Measurements from ENCODE around the gene NEUROG1. TPM values are rescaled to one million over a fixed set of nuclear protein-coding genes. Genes with fewer than 3 reads are reported as not detected.

Gene NEUROG1
- total and polyA plus RNA-seq, 2 of the 13 experiments (the other 11 are each of a cell fraction or from before 2014, with no cell fraction given): not detected

Other genes with a start within 250 kb of the NEUROG1 start
- gene MACROH2A1, start 136.7 kb downstream of the NEUROG1 start, total RNA-seq (2016; rRNA removed; fragmentation: Illumina TruSeq; extraction: Trizol): 141 and 158 TPM in 2 replicates
- gene MACROH2A1, start 136.7 kb downstream of the NEUROG1 start, polyA plus RNA-seq (2011; rRNA removed): 64.7 and 69.1 TPM in 2 replicates
- not detected in 2 replicates for gene DCANP1, start 88.6 kb downstream of the NEUROG1 start, total RNA-seq (2016; rRNA removed; fragmentation: Illumina TruSeq; extraction: Trizol)
- not detected in 2 replicates for gene DCANP1, start 88.6 kb downstream of the NEUROG1 start, polyA plus RNA-seq (2011; rRNA removed)
- gene TIFAB, start 83.6 kb downstream of the NEUROG1 start, total RNA-seq (2016; rRNA removed; fragmentation: Illumina TruSeq; extraction: Trizol): not detected in 2 replicates
- not detected in 2 replicates for gene TIFAB, start 83.6 kb downstream of the NEUROG1 start, polyA plus RNA-seq (2011; rRNA removed)
- gene CXCL14, start 43.0 kb upstream of the NEUROG1 start, total RNA-seq (2016; rRNA removed; fragmentation: Illumina TruSeq; extraction: Trizol): not detected in 2 replicates
- not detected in 2 replicates for gene CXCL14, start 43.0 kb upstream of the NEUROG1 start, polyA plus RNA-seq (2011; rRNA removed)